WTC11 (cell line): ENCODE measurements around the gene GNA12.

ENCODE experiments used
- IRF2 ChIP-seq: sonication (generic); formaldehyde crosslinking; IDR thresholded peaks from 2 replicates; pipeline ENCODE4 v1.8.0; 2022; ENCODE audit warnings: low read depth, missing genetic modification reagents, borderline replicate concordance
- ZNF263 ChIP-seq: sonication (generic); formaldehyde crosslinking; IDR thresholded peaks from 2 replicates; pipeline ENCODE4 v1.8.1; 2022; ENCODE audit warnings: low read depth, mild to moderate bottlenecking, moderate library complexity, missing genetic modification reagents
- TF ChIP-seq, protein P1 (sequence below): fragments of 200-600 bp; IDR thresholded peaks from 2 replicates; pipeline ENCODE4 v1.8.0; 2022; ENCODE audit warnings: antibody characterized with exemption
- TF ChIP-seq, protein P2 (sequence below): sonication (generic); formaldehyde crosslinking; conservative IDR thresholded peaks from 2 replicates; pipeline ENCODE4 v1.8.1; 2022; ENCODE audit warnings: mild to moderate bottlenecking, missing genetic modification reagents
- TF ChIP-seq, protein P3 (sequence below): sonication (generic); formaldehyde crosslinking; IDR thresholded peaks from 2 replicates; pipeline ENCODE4 v1.8.1; 2023; ENCODE audit warnings: mild to moderate bottlenecking, missing genetic modification reagents, moderate library complexity

DNA sequence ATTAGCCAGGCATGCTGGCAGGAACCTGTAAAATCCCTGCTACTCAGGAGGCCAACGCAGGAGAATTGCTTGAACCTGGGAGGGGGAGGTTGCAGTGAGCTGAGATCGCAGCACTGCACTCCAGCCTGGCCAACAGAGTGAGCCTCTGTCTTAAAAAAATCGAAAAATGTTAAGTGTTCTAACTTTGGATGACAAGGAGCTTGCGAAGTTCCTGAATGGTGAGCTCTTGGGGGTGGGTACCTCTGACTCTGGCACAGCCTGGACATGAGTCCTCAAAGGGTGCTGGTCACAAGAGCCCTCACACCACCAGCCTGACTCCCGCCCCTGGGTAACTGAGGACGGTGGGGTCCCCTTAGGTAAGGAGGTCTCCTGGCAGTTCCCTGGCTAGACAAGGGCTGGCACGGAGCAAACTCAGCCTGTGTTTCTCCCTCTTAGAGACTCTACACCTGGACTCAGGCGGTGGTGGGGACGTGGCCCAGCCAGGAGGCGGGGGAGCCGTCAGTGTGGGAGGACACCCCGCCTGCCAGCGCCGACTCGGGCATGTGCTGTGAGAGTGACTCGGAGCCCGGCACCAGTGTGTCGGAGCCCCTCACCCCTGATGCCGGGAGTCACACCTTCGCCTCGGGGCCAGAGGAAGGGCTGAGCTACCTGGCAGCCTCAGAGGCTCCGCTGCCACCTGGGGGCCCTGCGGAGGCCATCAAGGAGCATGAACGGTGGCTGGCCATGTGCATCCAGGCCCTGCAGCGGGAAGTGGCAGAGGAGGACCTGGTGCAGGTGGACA lies 132.0 kb downstream of the GNA12 start:
- TF ChIP-seq, protein P1, sequence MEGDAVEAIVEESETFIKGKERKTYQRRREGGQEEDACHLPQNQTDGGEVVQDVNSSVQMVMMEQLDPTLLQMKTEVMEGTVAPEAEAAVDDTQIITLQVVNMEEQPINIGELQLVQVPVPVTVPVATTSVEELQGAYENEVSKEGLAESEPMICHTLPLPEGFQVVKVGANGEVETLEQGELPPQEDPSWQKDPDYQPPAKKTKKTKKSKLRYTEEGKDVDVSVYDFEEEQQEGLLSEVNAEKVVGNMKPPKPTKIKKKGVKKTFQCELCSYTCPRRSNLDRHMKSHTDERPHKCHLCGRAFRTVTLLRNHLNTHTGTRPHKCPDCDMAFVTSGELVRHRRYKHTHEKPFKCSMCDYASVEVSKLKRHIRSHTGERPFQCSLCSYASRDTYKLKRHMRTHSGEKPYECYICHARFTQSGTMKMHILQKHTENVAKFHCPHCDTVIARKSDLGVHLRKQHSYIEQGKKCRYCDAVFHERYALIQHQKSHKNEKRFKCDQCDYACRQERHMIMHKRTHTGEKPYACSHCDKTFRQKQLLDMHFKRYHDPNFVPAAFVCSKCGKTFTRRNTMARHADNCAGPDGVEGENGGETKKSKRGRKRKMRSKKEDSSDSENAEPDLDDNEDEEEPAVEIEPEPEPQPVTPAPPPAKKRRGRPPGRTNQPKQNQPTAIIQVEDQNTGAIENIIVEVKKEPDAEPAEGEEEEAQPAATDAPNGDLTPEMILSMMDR, result no peak
- TF ChIP-seq, protein P2, sequence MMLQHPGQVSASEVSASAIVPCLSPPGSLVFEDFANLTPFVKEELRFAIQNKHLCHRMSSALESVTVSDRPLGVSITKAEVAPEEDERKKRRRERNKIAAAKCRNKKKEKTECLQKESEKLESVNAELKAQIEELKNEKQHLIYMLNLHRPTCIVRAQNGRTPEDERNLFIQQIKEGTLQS (CRISPR knock-in tag), result no peak
- TF ChIP-seq ZNF263 (CRISPR knock-in tag), result no peak
- TF ChIP-seq, protein P3, sequence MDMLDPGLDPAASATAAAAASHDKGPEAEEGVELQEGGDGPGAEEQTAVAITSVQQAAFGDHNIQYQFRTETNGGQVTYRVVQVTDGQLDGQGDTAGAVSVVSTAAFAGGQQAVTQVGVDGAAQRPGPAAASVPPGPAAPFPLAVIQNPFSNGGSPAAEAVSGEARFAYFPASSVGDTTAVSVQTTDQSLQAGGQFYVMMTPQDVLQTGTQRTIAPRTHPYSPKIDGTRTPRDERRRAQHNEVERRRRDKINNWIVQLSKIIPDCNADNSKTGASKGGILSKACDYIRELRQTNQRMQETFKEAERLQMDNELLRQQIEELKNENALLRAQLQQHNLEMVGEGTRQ, result no peak
- no peak for TF ChIP-seq IRF2 (CRISPR knock-in tag)
